CD14-positive monocyte (primary cell): ENCODE measurements around the gene DOCK10. TPM values are rescaled to one million over a fixed set of nuclear protein-coding genes. Genes with fewer than 3 reads are reported as not detected.

Experiments
- DNase-seq, 3 donors: peaks; one replicate each; pipeline ENCODE4 v3.0.0-alpha.2; 2011 to 2022
- H2AFZ ChIP-seq: 2 replicates; pipeline ENCODE4 v1.6.0; 2012; ENCODE audit warnings: mild to moderate bottlenecking, low read depth, low read length, inconsistent platforms; ENCODE audit not compliant: insufficient read depth, poor library complexity, severe bottlenecking
- H3K27ac ChIP-seq, 2 donors: 1 replicate in 1 of 2; 2 replicates in 1 of 2; pipeline ENCODE4 v1.5.1; 2012 to 2013; ENCODE audit warnings: low read length in 2 of 2, control low read depth in 1 of 2, inconsistent platforms in 1 of 2, low read depth in 1 of 2, mild to moderate bottlenecking in 1 of 2
- H3K27me3 ChIP-seq, 2 donors: one replicate each; pipeline versions ENCODE4 v1.6.0 to v1.6.1; 2011 to 2013; ENCODE audit warnings: low read length in 2 of 2; ENCODE audit not compliant: control insufficient read depth in 2 of 2, insufficient read depth in 2 of 2
- H3K36me3 ChIP-seq, 2 donors: replicated peaks in 1 of 2; 1 replicate in 1 of 2; 2 replicates in 1 of 2; pipeline versions ENCODE4 v1.5.1 to v1.6.1; 2012 to 2013; ENCODE audit warnings: low read length in 2 of 2, control low read depth in 1 of 2, inconsistent platforms in 1 of 2, mild to moderate bottlenecking in 1 of 2; ENCODE audit not compliant: insufficient read depth in 2 of 2, control insufficient read depth in 1 of 2
- H3K4me1 ChIP-seq, 2 donors: 1 replicate in 1 of 2; 2 replicates in 1 of 2; pipeline versions ENCODE4 v1.5.1 to v1.6.1; 2012 to 2013; ENCODE audit warnings: low read length in 2 of 2, control low read depth in 1 of 2, inconsistent platforms in 1 of 2, mild to moderate bottlenecking in 1 of 2, moderate library complexity in 1 of 2; ENCODE audit not compliant: insufficient read depth in 2 of 2, control insufficient read depth in 1 of 2
- H3K4me2 ChIP-seq: replicated peaks from 2 replicates; pipeline ENCODE3; 2012; ENCODE audit warnings: low read length, moderate library complexity, mild to moderate bottlenecking; ENCODE audit not compliant: poor library complexity, severe bottlenecking; ENCODE audit errors: extremely low read depth
- H3K4me3 ChIP-seq, 3 experiments: fragments of 200-600 bp in 1 of 3; sonication (generic) in 1 of 3; replicated peaks in 1 of 3; 1 replicate in 2 of 3; 2 replicates in 1 of 3; pipeline ENCODE4 v1.5.1; 2011 to 2013; ENCODE audit warnings: low read length in 3 of 3, mild to moderate bottlenecking in 3 of 3, control low read depth in 2 of 3, low read depth in 2 of 3, inconsistent platforms in 1 of 3, moderate library complexity in 1 of 3
- H3K79me2 ChIP-seq: 2 replicates; pipeline ENCODE4 v1.6.0; 2012; ENCODE audit warnings: mild to moderate bottlenecking, control low read depth, inconsistent platforms, low read length, moderate library complexity; ENCODE audit not compliant: insufficient read depth
- H3K9ac ChIP-seq: 2 replicates; pipeline ENCODE4 v1.6.0; 2017; ENCODE audit warnings: low read length, mild to moderate bottlenecking; ENCODE audit not compliant: insufficient read depth, poor library complexity, severe bottlenecking
- H3K9me3 ChIP-seq, 2 donors: replicated peaks in 1 of 2; 1 replicate in 1 of 2; 2 replicates in 1 of 2; pipeline versions ENCODE4 v1.5.1 to v1.6.1; 2012 to 2013; ENCODE audit warnings: low read length in 2 of 2, control low read depth in 1 of 2; ENCODE audit not compliant: control insufficient read depth in 1 of 2, insufficient read depth in 1 of 2
- H4K20me1 ChIP-seq: 2 replicates; pipeline ENCODE4 v1.6.0; 2012; ENCODE audit warnings: mild to moderate bottlenecking, low read length, control low read depth, moderate library complexity; ENCODE audit not compliant: insufficient read depth
- H3K27ac Mint-ChIP-seq, 7 donors: one replicate each; pipeline ENCODE4 v1.8.0; 2020; ENCODE audit warnings: mild to moderate bottlenecking in 7 of 7, mixed read lengths in 7 of 7, moderate library complexity in 6 of 7, inconsistent platforms in 2 of 7
- H3K27me3 Mint-ChIP-seq, 3 donors: one replicate each; pipeline ENCODE4 v1.8.0; 2021 to 2022; ENCODE audit warnings: low read depth in 3 of 3, mild to moderate bottlenecking in 3 of 3, mixed read lengths in 3 of 3, moderate library complexity in 3 of 3, inconsistent platforms in 1 of 3
- H3K36me3 Mint-ChIP-seq, 2 donors: one replicate each; pipeline ENCODE4 v1.8.0; 2020; ENCODE audit warnings: mixed read lengths in 2 of 2, inconsistent platforms in 1 of 2, mild to moderate bottlenecking in 1 of 2
- H3K4me1 Mint-ChIP-seq: one replicate; pipeline ENCODE4 v1.8.0; 2020; ENCODE audit warnings: mild to moderate bottlenecking, mixed read lengths
- H3K4me3 Mint-ChIP-seq, 2 donors: one replicate each; pipeline ENCODE4 v1.8.0; 2020; ENCODE audit warnings: mild to moderate bottlenecking in 2 of 2, mixed read lengths in 2 of 2, moderate library complexity in 1 of 2
- H3K9me3 Mint-ChIP-seq, 7 donors: one replicate each; pipeline ENCODE4 v1.8.0; 2020 to 2022; ENCODE audit warnings: mixed read lengths in 7 of 7, mild to moderate bottlenecking in 6 of 7, moderate library complexity in 6 of 7, inconsistent platforms in 2 of 7
- WGBS: methylation state at CpG from one replicate; pipeline ENCODE4 v1.1.5; 2013; ENCODE audit warnings: missing lambda C conversion rate; ENCODE audit not compliant: insufficient coverage; 5-methylcytosine and 5-hydroxymethylcytosine counted together
- intact Hi-C, 2 donors: fragments of 100-400 bp; cut with micrococcal nuclease; formaldehyde crosslinking; loops; one replicate each; pipeline versions ENCODE4 v1.15.0 to v1.15.1; 2023
- polyA plus RNA-seq, 3 donors: library from polyadenylated mRNA; depleted of rRNA in 1 of 3; unstranded in 2 of 3; stranded (reverse) in 1 of 3; fragments of 300-500 nt in 2 of 3; fragments of >200 nt in 1 of 3; fragmentation: Illumina TruSeq in 2 of 3; gene quantifications; 1 replicate in 2 of 3; 2 replicates in 1 of 3; pipeline ENCODE4 v1.2.3, GENCODE V29; 2012 to 2021
- TF ChIP-seq, protein P1 (sequence below): fragments of 200-600 bp; IDR thresholded peaks from one replicate; pipeline ENCODE4 v1.8.0; 2022; ENCODE audit warnings: antibody characterized with exemption, mild to moderate bottlenecking

DOCK10 gene
- polyA plus RNA-seq, 3 donors, result 9.5 to 30.9 (median 16.5) TPM

DNA sequence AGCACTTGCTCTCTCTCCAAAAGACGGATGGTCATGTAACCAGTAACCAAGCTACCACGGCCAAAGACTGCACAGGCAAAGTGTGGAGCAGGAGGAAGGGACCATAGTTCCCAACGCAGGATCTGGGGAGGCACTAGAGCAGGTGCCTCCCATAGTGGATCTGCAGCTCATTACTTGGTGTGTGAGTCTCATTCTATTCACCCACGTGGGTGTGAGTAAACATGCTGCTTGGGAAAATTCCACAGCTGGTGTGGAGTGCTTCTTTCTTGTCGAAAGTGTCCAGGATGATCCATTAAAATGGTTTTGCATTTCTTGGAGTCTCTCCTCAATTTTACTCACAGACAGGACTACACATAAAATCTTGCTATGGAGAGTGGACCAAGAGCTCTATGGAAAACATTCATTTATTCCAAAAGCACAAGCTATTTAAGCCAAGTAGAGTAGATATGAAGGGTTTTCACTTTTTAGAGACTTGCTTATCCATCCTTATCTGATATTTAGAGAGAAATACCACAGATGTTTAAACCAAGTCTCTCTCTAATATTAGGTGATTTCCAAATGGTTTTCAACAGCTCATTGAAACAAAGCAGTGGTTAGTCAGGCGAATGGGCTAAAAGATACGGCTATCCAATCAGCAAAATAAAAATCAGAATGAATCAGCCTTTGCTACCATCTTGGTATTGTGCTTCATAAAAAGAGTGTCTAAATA lies 221.8 kb downstream of the DOCK10 start:
- Histone ChIP-seq H3K9ac (no peak overlapping the region), H3K27ac (no peak overlapping the region), H3K4me1 (no peaks in the 10 kb centered on the region), H2AFZ (no peak overlapping the region), H3K79me2 (no peaks in the 10 kb centered on the region), H3K4me2 (no peak overlapping the region), H3K4me3 (no peak overlapping the region), H4K20me1 (no peaks in the 10 kb centered on the region), H3K9me3 (no peaks in the 10 kb centered on the region), H3K36me3 (peaks cover 55 to 91% of the 10 kb centered on the region in 2 donors), H3K27me3 (no peaks in the 10 kb centered on the region)
- intact Hi-C loops, result no loop called here
- DNase-seq, result no peak
- 88% methylated on average over 2 of the region's 7 CpGs for WGBS
- Mint-ChIP-seq H3K27me3 (no peaks in the 10 kb centered on the region), H3K27ac (peak overlapping the region in 2 of 7 donors; percentile 40 to 63), H3K4me1 (no peaks in the 10 kb centered on the region), H3K36me3 (peaks cover 58 to 85% of the 10 kb centered on the region in 2 donors), H3K4me3 (no peak overlapping the region), H3K9me3 (peaks cover 0 to 3% (median 0%) of the 10 kb centered on the region in 7 donors)
- TF ChIP-seq, protein P1, sequence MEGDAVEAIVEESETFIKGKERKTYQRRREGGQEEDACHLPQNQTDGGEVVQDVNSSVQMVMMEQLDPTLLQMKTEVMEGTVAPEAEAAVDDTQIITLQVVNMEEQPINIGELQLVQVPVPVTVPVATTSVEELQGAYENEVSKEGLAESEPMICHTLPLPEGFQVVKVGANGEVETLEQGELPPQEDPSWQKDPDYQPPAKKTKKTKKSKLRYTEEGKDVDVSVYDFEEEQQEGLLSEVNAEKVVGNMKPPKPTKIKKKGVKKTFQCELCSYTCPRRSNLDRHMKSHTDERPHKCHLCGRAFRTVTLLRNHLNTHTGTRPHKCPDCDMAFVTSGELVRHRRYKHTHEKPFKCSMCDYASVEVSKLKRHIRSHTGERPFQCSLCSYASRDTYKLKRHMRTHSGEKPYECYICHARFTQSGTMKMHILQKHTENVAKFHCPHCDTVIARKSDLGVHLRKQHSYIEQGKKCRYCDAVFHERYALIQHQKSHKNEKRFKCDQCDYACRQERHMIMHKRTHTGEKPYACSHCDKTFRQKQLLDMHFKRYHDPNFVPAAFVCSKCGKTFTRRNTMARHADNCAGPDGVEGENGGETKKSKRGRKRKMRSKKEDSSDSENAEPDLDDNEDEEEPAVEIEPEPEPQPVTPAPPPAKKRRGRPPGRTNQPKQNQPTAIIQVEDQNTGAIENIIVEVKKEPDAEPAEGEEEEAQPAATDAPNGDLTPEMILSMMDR, result no peak

DNA sequence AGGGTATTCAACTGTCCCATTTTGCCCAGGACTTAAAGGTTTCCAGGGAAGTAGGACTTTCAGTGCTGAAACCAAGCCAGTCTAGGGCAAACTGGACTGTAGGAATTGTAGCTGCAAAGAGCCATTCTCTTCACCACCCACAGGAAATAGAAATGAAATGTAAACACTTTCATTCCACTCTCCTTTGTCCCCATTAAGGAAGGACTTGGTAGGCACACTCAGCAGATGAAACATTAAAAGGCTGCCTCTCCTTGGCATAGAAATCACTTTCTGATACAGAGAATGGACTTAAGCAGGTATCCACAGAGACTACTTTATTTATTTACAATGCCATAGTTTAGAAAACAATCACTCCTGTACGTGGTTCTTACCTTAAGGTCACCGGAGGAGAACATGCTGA lies 223.2 kb downstream of the DOCK10 start:
- no peak overlapping the region for H3K9ac ChIP-seq
- H3K9me3 Mint-ChIP-seq, result peaks cover 0 to 3% (median 0%) of the 10 kb centered on the region in 7 donors
- no peaks in the 10 kb centered on the region for H3K4me1 Mint-ChIP-seq
- WGBS, result no CpG with 5 or more reads among the region's 2 CpGs
- DNase-seq, result no peak
- H3K27me3 Mint-ChIP-seq, result no peaks in the 10 kb centered on the region
- no peaks in the 10 kb centered on the region for H3K4me1 ChIP-seq
- TF ChIP-seq, protein P1, result no peak
- no peak overlapping the region for H3K27ac ChIP-seq
- no peaks in the 10 kb centered on the region for H3K27me3 ChIP-seq
- no peak overlapping the region for H3K4me2 ChIP-seq
- no peak overlapping the region for H2AFZ ChIP-seq
- H3K27ac Mint-ChIP-seq, result peak overlapping the region in 1 of 7 donors; percentile 3
- no peaks in the 10 kb centered on the region for H3K9me3 ChIP-seq
- intact Hi-C loops, result no loop called here
- peaks cover 64 to 92% of the 10 kb centered on the region in 2 donors for H3K36me3 ChIP-seq
- peaks cover 56 to 85% of the 10 kb centered on the region in 2 donors for H3K36me3 Mint-ChIP-seq
- H3K4me3 Mint-ChIP-seq, result no peak overlapping the region
- no peaks in the 10 kb centered on the region for H3K79me2 ChIP-seq
- no peaks in the 10 kb centered on the region for H4K20me1 ChIP-seq
- no peak overlapping the region for H3K4me3 ChIP-seq
